DOHH2 (cell line): ENCODE measurements around the gene GRAMD2A.

Source experiments
- CTCF ChIP-seq: fragments of 200-600 bp; sonication (generic); IDR thresholded peaks from one replicate; pipeline ENCODE4 v1.5.1; 2014; ENCODE audit warnings: antibody characterized with exemption, mild to moderate bottlenecking, low read depth, low read length; ENCODE audit not compliant: poor library complexity, severe bottlenecking
- EZH2phosphoT487 ChIP-seq: fragments of 200-600 bp; sonication (generic); IDR thresholded peaks from 2 replicates; pipeline ENCODE4 v1.6.1; 2017; ENCODE audit warnings: borderline replicate concordance, mild to moderate bottlenecking, antibody characterized with exemption, low read length, moderate library complexity, mixed read lengths

DNA sequence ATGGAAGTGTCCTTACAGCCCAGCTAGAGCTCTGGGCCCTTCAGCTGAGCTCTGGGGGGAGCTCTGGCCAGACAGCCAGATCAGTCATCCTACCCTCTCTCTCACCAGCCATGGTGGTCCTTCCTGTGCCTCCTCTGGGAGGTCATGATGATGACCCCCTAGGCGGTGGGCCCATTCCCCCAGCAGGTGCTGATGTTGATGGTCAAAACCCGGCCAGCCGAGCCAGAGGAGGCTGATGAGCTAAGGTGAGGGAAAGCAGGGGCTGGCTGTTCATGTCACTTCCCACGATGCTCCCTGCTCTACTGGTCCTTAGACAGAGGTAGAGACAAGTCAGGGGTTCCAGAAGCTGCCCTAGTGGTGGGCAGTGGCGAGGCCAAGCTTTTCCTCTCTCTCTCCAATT, 35.0 kb downstream of the GRAMD2A start:
- TF ChIP-seq CTCF (no peak), EZH2phosphoT487 (no peak)
